ENCODE data around the gene NETO2. TPM values are rescaled to one million over a fixed set of nuclear protein-coding genes. Genes with fewer than 3 reads are reported as not detected.
A peak's percentile ranks its signal among the peaks of the same experiment; 100 is the strongest.

The NETO2 gene
- total and polyA plus RNA-seq, 2 donors (not counting 3 experiments of a cell fraction or from before 2014, with no cell fraction given) = 18.4 to 24.8 TPM

DNA sequence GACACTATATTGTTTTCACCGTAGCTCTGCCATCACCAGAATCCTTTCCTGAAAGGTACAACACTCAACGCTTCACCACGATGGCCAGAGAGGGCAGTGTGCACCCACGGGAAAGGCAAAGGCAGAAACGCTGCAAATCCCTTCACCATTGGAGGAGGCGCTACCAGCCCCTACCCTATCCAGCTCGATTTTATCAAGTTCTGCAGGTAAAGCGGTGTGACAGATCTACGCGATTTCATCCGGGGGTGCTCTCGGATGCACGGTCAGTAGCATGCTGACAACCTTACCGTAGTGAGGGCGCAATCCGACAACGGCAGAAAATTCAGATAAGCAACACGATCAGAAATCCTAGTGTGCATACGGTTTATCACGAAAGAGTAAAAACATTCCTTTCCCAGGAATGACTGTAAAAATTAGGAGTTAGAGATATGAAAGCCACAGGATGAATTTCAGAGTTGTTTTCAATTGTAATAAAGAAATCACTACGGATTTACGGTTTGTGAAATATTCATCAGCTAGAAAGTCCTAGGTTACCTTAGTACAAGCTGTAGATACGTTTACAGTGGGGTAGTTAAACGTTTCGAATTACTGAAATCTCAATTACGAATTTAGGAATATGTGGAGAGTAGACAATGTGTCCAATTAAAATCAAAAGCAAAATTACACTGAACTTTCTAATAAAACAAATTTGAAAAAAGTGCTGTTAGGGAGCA lies 1.8 kb downstream of the NETO2 start:
- H2AFZ ChIP-seq (ENCODE audit: low read depth, low read length) = peak overlapping the region; percentile 87
- H3K36me3 ChIP-seq (ENCODE audit: control insufficient read depth in 2 of 2, extremely low read depth in 1 of 2, insufficient read depth in 2 of 2, low read length in 2 of 2) = no peaks in the 10 kb centered on the region
- DNase-seq (ENCODE audit: low read depth, low spot score) = peak; percentile 90
- no peaks in the 10 kb centered on the region for H3K27me3 ChIP-seq (ENCODE audit: control insufficient read depth in 2 of 2, insufficient read depth in 2 of 2, low read length in 2 of 2)
- ChIA-PET POLR2A (no interaction called here), CTCF (interaction anchor here (0.5 to 6.5 kb wide), 47 partner anchors 10 to 1481 kb away, joined by 3 to 199 read pairs (median 4); partner anchors contain the start of genes ABCC12, DNAJA2, ITFG1 and PHKB)
- H3K4me1 ChIP-seq (ENCODE audit: control insufficient read depth, extremely low read depth, insufficient read depth, low read length) = peaks cover 12% of the 10 kb centered on the region
- dilution Hi-C loops (cut with MboI; ENCODE audit: extremely low pct_ligation_motif_present, low sequenced_read_pairs) = no loop called here
- H3K79me2 ChIP-seq (ENCODE audit: control insufficient read depth, insufficient read depth, low read length) = peaks cover 18% of the 10 kb centered on the region
- no peaks in the 10 kb centered on the region for H4K20me1 ChIP-seq (replicated peaks; ENCODE audit: control insufficient read depth, extremely low read depth, insufficient read depth, low read length)
- no peaks in the 10 kb centered on the region for H3K9me3 ChIP-seq (replicated peaks; ENCODE audit: control insufficient read depth, insufficient read depth, low read length)
- H3K4me3 ChIP-seq (replicated peaks in 1 of 3; ENCODE audit: insufficient read depth in 1 of 3, low read depth in 1 of 3, low read length in 3 of 3) = peak overlapping the region; percentile 62 to 83 (median 69)
- no peaks in the 10 kb centered on the region for H3K9me1 ChIP-seq (replicated peaks; ENCODE audit: control insufficient read depth, extremely low read depth, insufficient read depth, low read length)
- peak overlapping the region; percentile 98 for H3K4me2 ChIP-seq (ENCODE audit: insufficient read depth, low read length)
- peak; percentile 94 for FAIRE-seq
- intact Hi-C loops (cut with micrococcal nuclease) = loop anchor here (1.0 to 5.0 kb wide), 8 partner anchors 17 to 1014 kb away; partner anchors contain the start of genes C16orf87, ORC6 and VPS35
- H3K27ac ChIP-seq (ENCODE audit: insufficient read depth, low read depth, low read length) = no peak overlapping the region
- H3K9ac ChIP-seq (replicated peaks; ENCODE audit: extremely low read depth, insufficient read depth, low read length) = peak overlapping the region; percentile 88
- BruUV-seq (replicated peaks) = TSS peak; percentile 32
- TF ChIP-seq GATA2 (IDR thresholded peaks at IDR 0.05; ENCODE audit: insufficient read depth, insufficient read length, low read depth, low read length) = peak; percentile 53
- TF ChIP-seq, protein P1, sequence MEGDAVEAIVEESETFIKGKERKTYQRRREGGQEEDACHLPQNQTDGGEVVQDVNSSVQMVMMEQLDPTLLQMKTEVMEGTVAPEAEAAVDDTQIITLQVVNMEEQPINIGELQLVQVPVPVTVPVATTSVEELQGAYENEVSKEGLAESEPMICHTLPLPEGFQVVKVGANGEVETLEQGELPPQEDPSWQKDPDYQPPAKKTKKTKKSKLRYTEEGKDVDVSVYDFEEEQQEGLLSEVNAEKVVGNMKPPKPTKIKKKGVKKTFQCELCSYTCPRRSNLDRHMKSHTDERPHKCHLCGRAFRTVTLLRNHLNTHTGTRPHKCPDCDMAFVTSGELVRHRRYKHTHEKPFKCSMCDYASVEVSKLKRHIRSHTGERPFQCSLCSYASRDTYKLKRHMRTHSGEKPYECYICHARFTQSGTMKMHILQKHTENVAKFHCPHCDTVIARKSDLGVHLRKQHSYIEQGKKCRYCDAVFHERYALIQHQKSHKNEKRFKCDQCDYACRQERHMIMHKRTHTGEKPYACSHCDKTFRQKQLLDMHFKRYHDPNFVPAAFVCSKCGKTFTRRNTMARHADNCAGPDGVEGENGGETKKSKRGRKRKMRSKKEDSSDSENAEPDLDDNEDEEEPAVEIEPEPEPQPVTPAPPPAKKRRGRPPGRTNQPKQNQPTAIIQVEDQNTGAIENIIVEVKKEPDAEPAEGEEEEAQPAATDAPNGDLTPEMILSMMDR (IDR thresholded peaks at IDR 0.05; ENCODE audit: extremely low read depth in 1 of 2, insufficient read depth in 1 of 2, low read depth in 1 of 2, low read length in 2 of 2) = peak; percentile 94 to 96
- TF ChIP-seq MAX (IDR thresholded peaks at IDR 0.05; ENCODE audit: insufficient read depth, insufficient read length) = no peak
- no peak for TF ChIP-seq JUN (IDR thresholded peaks at IDR 0.05; ENCODE audit: borderline replicate concordance, insufficient read depth, insufficient read length, low read depth)

All from endothelial cell of umbilical vein (primary cell).